GM12878 (cell line): ENCODE results near the gene PNMA8C. TPM values are rescaled to one million over a fixed set of nuclear protein-coding genes. Genes with fewer than 3 reads are reported as not detected.
"Not testable (repeated sequence)": the region's sequence is repeated elsewhere in the genome, so short reads cannot be mapped to it uniquely, and the experiment has no call there.

Source experiments
- ATAC-seq: fragments of 200-7000 bp; cut with Tn5 transposase; 3 replicates; pipeline ENCODE4 v1.9.1; 2020; ENCODE audit warnings: mild to moderate bottlenecking, moderate library complexity
- BruUV-seq: library from RNA; stranded (reverse); fragments of 400-500 nt; replicated peaks from 2 replicates; lab custom pipeline; 2021; lab: Mats Ljungman, UMichigan
- CTCF ChIA-PET: fragments of 300-600 bp; sonication (Branson Sonifier 250); formaldehyde crosslinking; extraction: SDS; loops from one replicate; lab custom pipeline; 2021; ENCODE audit warnings: inconsistent platforms; lab: Yijun Ruan, JAX
- POLR2A ChIA-PET: fragments of 350-600 bp; formaldehyde crosslinking; extraction: SDS; loops from one replicate; lab custom pipeline; 2021; ENCODE audit warnings: inconsistent platforms; lab: Charles Lee
- RAD21 ChIA-PET: fragments of 300-600 bp; sonication (Branson Sonifier 250); formaldehyde crosslinking; loops from one replicate; lab custom pipeline; 2023; ENCODE audit warnings: antibody characterized with exemption; ENCODE audit not compliant: unreplicated experiment; lab: Charles Lee
- SMC1A ChIA-PET: fragments of 300-600 bp; sonication (Branson Sonifier 250); formaldehyde crosslinking; loops from one replicate; lab custom pipeline; 2023; ENCODE audit not compliant: unreplicated experiment, uncharacterized antibody; lab: Charles Lee
- DNase-seq: peaks from one replicate; pipeline ENCODE4 v3.0.0-alpha.2; 2011; ENCODE audit warnings: low read depth, low spot score
- FAIRE-seq: peaks from 3 replicates; lab custom pipeline; 2011; peaks lifted over from hg19 to GRCh38; lab: Jason Lieb, UNC
- H2AFZ ChIP-seq: 2 replicates; pipeline ENCODE4 v1.6.0; 2011; ENCODE audit warnings: low read depth, low read length, control low read depth; ENCODE audit not compliant: control insufficient read depth
- H3K27ac ChIP-seq: 2 replicates; pipeline ENCODE4 v1.5.1; 2011; ENCODE audit warnings: control low read depth; ENCODE audit not compliant: control insufficient read depth, insufficient read depth
- H3K27me3 ChIP-seq, 2 experiments: replicated peaks in 1 of 2; 2 replicates each; pipeline versions ENCODE4 v1.6.0 to v1.6.1; 2011; ENCODE audit warnings: low read length in 1 of 2; ENCODE audit not compliant: control insufficient read depth in 2 of 2, insufficient read depth in 2 of 2
- H3K36me3 ChIP-seq, 2 experiments: 2 replicates each; pipeline ENCODE4 v1.5.1; 2011; ENCODE audit warnings: low read length in 1 of 2; ENCODE audit not compliant: control insufficient read depth in 2 of 2, insufficient read depth in 2 of 2
- H3K4me1 ChIP-seq: 2 replicates; pipeline ENCODE4 v1.6.1; 2011; ENCODE audit warnings: mild to moderate bottlenecking, low read length, moderate library complexity, mixed read lengths; ENCODE audit not compliant: control insufficient read depth, insufficient read depth
- H3K4me2 ChIP-seq: 2 replicates; pipeline ENCODE4 v1.6.0; 2011; ENCODE audit warnings: control low read depth; ENCODE audit not compliant: control insufficient read depth, insufficient read depth
- H3K4me3 ChIP-seq: fragments of 200-600 bp; sonication (generic); 2 replicates; pipeline ENCODE4 v1.5.1; 2016
- H3K79me2 ChIP-seq: 2 replicates; pipeline ENCODE4 v1.6.0; 2011; ENCODE audit warnings: low read length; ENCODE audit not compliant: control insufficient read depth, insufficient read depth
- H3K9ac ChIP-seq: 2 replicates; pipeline ENCODE4 v1.8.0; 2011; ENCODE audit warnings: low read length, control low read depth, mixed read lengths; ENCODE audit not compliant: control insufficient read depth, insufficient read depth
- H3K9me3 ChIP-seq: replicated peaks from 3 replicates; pipeline ENCODE4 v1.5.1; 2011; ENCODE audit warnings: mild to moderate bottlenecking, low read length; ENCODE audit not compliant: control insufficient read depth, insufficient read depth
- H4K20me1 ChIP-seq: 2 replicates; pipeline ENCODE4 v1.6.0; 2011; ENCODE audit not compliant: control insufficient read depth, insufficient read depth
- FOXK2 ChIP-seq: fragments of 450-650 bp; IDR thresholded peaks from 2 replicates; pipeline ENCODE4 v1.6.1; 2017; ENCODE audit warnings: mild to moderate bottlenecking, moderate library complexity
- NKRF ChIP-seq: fragments of 450-650 bp; conservative IDR thresholded peaks from 2 replicates; pipeline ENCODE4 v1.6.1; 2017; ENCODE audit warnings: mild to moderate bottlenecking, moderate library complexity
- WGBS: methylation state at CpG from one replicate; pipeline ENCODE4 v1.1.6; 2016; ENCODE audit warnings: low lambda C conversion rate; ENCODE audit not compliant: insufficient replicate concordance, insufficient coverage; ENCODE audit errors: missing lambda C conversion rate; 5-methylcytosine and 5-hydroxymethylcytosine counted together
- in situ Hi-C: fragments of 300-500 bp; cut with MboI; formaldehyde crosslinking; loops from 9 replicates; pipeline ENCODE4 v1.14.3; 2018; ENCODE audit warnings: mixed read lengths
- intact Hi-C: fragments of 100-400 bp; cut with micrococcal nuclease; formaldehyde crosslinking; loops from one replicate; pipeline ENCODE4 v1.14.2; 2022; ENCODE audit not compliant: unreplicated experiment
- polyA plus RNA-seq, 11 experiments: library from polyadenylated mRNA; depleted of rRNA in 4 of 11; unstranded in 6 of 11; stranded (reverse) in 5 of 11; fragments of >200 nt; fragmentation: Nextera tagmentation in 4 of 11; fragmentation: Illumina TruSeq in 1 of 11; extraction: Ambion mirVana in 4 of 11; extraction: Trizol in 1 of 11; gene quantifications; 1 replicate in 1 of 11; 2 replicates in 10 of 11; pipeline versions ENCODE4 v1.2.1 to v1.2.3, GENCODE V29; 2011 to 2016; ENCODE audit warnings: inconsistent platforms in 2 of 11, missing spikeins in 2 of 11, low read depth in 1 of 11
- total RNA-seq, 4 experiments: library from RNA; depleted of rRNA in 3 of 4; stranded (reverse); fragments of >200 nt in 3 of 4; fragmentation: Illumina TruSeq in 1 of 4; extraction: Trizol in 1 of 4; gene quantifications; 2 replicates each; pipeline versions ENCODE4 v1.2.1 to v1.2.3, GENCODE V29; 2013 to 2021

PNMA8C gene
- total and polyA plus RNA-seq, 10 of the 15 experiments (the other 5 are each of a cell fraction or from before 2014, with no cell fraction given): not detected

DNA sequence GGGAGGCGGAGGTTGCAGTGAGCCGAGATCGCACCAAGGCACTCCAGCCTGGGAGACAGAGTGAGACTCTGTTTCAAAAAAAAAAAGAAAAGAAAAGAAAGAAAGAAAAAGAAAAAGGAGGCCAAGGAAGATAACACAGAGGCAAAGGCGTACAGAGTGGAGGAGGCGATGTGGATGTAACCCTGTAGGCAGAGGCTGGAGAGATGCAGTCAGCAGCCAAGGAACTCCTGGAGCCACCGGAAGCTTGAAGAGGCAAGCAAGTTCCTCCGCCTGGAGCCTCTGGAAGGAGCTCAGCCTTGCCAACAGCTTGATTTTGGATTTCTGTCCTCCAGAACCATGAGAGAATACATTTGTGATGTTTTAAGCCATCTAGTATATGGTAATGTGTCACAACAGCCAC lies 8.7 kb downstream of the PNMA8C start (continued):
- TF ChIP-seq NKRF (no peak), FOXK2 (no peak)

DNA sequence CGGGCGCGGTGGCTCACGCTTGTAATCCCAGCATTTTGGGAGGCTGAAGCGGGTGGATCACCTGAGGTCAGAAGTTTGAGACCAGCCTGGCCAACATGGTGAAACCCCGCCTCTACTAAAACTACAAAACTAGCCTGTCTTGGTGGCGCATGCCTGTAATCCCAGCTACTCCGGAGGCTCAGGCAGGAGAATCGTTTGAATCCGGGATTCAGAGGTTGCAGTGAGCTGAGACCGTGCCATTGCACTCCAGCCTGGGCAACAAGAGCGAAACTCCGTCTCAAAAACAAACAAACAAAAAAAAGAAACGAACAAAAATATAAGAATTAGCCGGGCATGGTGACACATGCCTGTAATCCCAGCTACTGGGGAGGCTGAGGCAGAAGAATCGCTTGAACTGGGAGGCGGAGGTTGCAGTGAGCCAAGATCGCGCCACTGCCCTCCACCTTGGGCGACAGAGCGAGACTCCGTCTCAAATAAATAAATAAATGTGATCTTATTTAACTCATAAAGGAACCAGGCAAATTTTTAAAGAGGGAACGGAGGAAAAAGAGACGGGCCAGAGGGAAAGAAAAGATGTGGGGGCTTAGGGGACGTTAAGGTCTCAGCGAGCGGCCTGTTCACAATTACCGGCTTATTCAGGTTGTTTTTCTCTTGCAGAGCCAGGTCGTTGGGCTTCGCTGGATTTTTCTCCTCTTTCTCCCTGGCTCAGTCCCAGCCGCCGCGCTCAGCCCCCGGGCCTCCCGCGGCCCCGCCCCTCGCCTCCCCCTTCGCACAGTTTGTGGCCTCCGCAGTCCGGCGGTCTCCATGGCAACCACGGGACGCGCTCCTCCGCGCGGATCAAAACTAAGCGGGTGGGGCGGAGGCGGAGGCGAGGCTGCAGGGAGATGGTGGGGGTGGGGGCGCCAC lies 12.7 kb downstream of the PNMA8C start:
- H3K4me3 ChIP-seq, H4K20me1 ChIP-seq, H3K27me3 ChIP-seq, BruUV-seq, H3K4me2 ChIP-seq, CTCF ChIA-PET, H3K36me3 ChIP-seq, RAD21 ChIA-PET, in situ Hi-C loops, H3K4me1 ChIP-seq, H3K79me2 ChIP-seq, intact Hi-C loops, DNase-seq, H2AFZ ChIP-seq, ATAC-seq, H3K27ac ChIP-seq, FAIRE-seq, H3K9me3 ChIP-seq, H3K9ac ChIP-seq: not testable (repeated sequence)
- ChIA-PET SMC1A (interaction anchor here (0.9 kb wide), 1 partner anchor 74 kb away, joined by 3 read pairs; no protein-coding TSS in a partner anchor), POLR2A (interaction anchor here (0.6 kb wide), 1 partner anchor 10 kb away, joined by 4 read pairs; no protein-coding TSS in a partner anchor)
- WGBS: 52% methylated on average over 30 of the region's 53 CpGs

DNA sequence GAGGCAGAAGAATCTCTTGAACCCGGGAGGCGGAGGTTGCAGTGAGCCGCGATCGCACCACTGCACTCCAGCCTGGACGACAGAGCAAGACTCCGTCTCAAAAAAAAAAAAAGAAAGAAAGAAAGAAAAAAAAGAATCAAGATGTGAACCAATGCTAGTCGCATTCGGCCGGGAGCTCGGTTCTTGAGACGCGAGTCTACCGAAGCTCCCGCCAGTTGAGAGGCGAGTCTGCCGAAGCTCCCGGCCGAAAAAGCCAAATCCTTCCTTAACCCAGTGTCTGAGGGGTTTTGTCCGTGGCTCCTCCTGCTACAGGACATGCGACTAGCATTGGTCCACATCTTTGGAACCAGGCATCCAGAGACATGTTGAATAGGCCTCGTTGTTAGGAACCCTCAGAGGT lies 13.8 kb downstream of the PNMA8C start:
- H3K4me2 ChIP-seq, H4K20me1 ChIP-seq, POLR2A ChIA-PET, SMC1A ChIA-PET, DNase-seq, H3K9me3 ChIP-seq, BruUV-seq, H3K36me3 ChIP-seq, H3K79me2 ChIP-seq, H3K4me1 ChIP-seq, H3K9ac ChIP-seq, H3K4me3 ChIP-seq, FAIRE-seq, RAD21 ChIA-PET, in situ Hi-C loops, ATAC-seq, intact Hi-C loops, H2AFZ ChIP-seq, H3K27me3 ChIP-seq, CTCF ChIA-PET, H3K27ac ChIP-seq: not testable (repeated sequence)
- whole genome bisulfite sequencing: 86% methylated on average over 20 of the region's 22 CpGs
